GM12878 (cell line): ENCODE measurements around the gene CENPP. TPM values are rescaled to one million over a fixed set of nuclear protein-coding genes. Genes with fewer than 3 reads are reported as not detected.

Experiments used
- ASH2L ChIP-seq: fragments of 300-600, 200-600 bp; sonication (generic); IDR thresholded peaks from 2 replicates; pipeline ENCODE4 v1.6.1; 2017; ENCODE audit warnings: low read depth, mild to moderate bottlenecking, borderline replicate concordance
- BCL3 ChIP-seq: IDR thresholded peaks from 2 replicates; pipeline ENCODE4 v1.6.1; 2011; ENCODE audit warnings: borderline replicate concordance, low read depth, mild to moderate bottlenecking, moderate library complexity, low read length; ENCODE audit not compliant: insufficient read depth, poor library complexity, severe bottlenecking
- CREM ChIP-seq: IDR thresholded peaks from 2 replicates; pipeline ENCODE4 v1.6.1; 2014; ENCODE audit warnings: antibody characterized with exemption, low read depth
- CTCF ChIP-seq, 3 experiments: IDR thresholded peaks in 2 of 3; conservative IDR thresholded peaks in 1 of 3; 2 replicates each; pipeline ENCODE4 v1.5.1; 2011; ENCODE audit warnings: low read depth in 3 of 3, low read length in 3 of 3, mild to moderate bottlenecking in 3 of 3, control low read depth in 2 of 3, moderate library complexity in 2 of 3, inconsistent platforms in 1 of 3, mixed read lengths in 1 of 3; ENCODE audit not compliant: control insufficient read depth in 2 of 3, insufficient read depth in 1 of 3; ENCODE audit errors: extremely low read depth in 1 of 3
- FOXM1 ChIP-seq: IDR thresholded peaks from 2 replicates; pipeline ENCODE4 v1.6.1; 2012; ENCODE audit warnings: low read depth, mild to moderate bottlenecking, inconsistent platforms, low read length, moderate library complexity
- HDAC6 ChIP-seq: fragments of 200-600 bp; sonication (generic); IDR thresholded peaks from one replicate; pipeline ENCODE4 v1.8.0; 2017; ENCODE audit warnings: antibody characterized with exemption; ENCODE audit not compliant: unreplicated experiment
- HDGF ChIP-seq: fragments of 450-650 bp; IDR thresholded peaks from 2 replicates; pipeline ENCODE4 v1.6.1; 2016; ENCODE audit warnings: antibody characterized with exemption
- IKZF2 ChIP-seq, 2 experiments: fragments of 450-650 bp; IDR thresholded peaks; 2 replicates each; pipeline ENCODE4 v1.6.1; 2017; ENCODE audit warnings: mild to moderate bottlenecking in 2 of 2, moderate library complexity in 2 of 2
- IRF5 ChIP-seq: fragments of 450-650 bp; IDR thresholded peaks from 2 replicates; pipeline ENCODE4 v1.6.1; 2017; ENCODE audit warnings: borderline replicate concordance
- PAX8 ChIP-seq: fragments of 450-650 bp; IDR thresholded peaks from 2 replicates; pipeline ENCODE4 v1.6.1; 2017; ENCODE audit warnings: mild to moderate bottlenecking, moderate library complexity
- POLR2AphosphoS5 ChIP-seq: IDR thresholded peaks from 2 replicates; pipeline ENCODE4 v1.6.1; 2011; ENCODE audit warnings: mild to moderate bottlenecking, low read length, inconsistent platforms
- RAD51 ChIP-seq: fragments of 450-650 bp; IDR thresholded peaks from 2 replicates; pipeline ENCODE4 v1.6.1; 2016; ENCODE audit warnings: moderate library complexity, mild to moderate bottlenecking, inconsistent platforms
- RB1 ChIP-seq: fragments of 450-650 bp; formaldehyde crosslinking; IDR thresholded peaks from 2 replicates; pipeline ENCODE4 v1.6.1; 2017; ENCODE audit warnings: mild to moderate bottlenecking, borderline replicate concordance
- RBBP5 ChIP-seq: fragments of 200-600 bp; sonication (generic); conservative IDR thresholded peaks from 2 replicates; pipeline ENCODE4 v1.6.1; 2016
- RFX5 ChIP-seq: IDR thresholded peaks from 2 replicates; pipeline ENCODE4 v1.6.1; 2011; ENCODE audit warnings: low read depth, low read length, improper control_type of control experiment
- SMAD5 ChIP-seq: IDR thresholded peaks from 2 replicates; pipeline ENCODE4 v1.6.1; 2016; ENCODE audit warnings: antibody characterized with exemption, low read depth
- SRF ChIP-seq, 2 experiments: IDR thresholded peaks; 2 replicates each; pipeline ENCODE4 v1.6.1; 2011; ENCODE audit warnings: low read depth in 2 of 2, low read length in 2 of 2, mild to moderate bottlenecking in 1 of 2, moderate library complexity in 1 of 2
- STAT3 ChIP-seq: IDR thresholded peaks from 2 replicates; pipeline ENCODE4 v1.6.1; 2011; ENCODE audit warnings: low read depth, low read length, improper control_type of control experiment
- TCF12 ChIP-seq: IDR thresholded peaks from 2 replicates; pipeline ENCODE4 v1.6.1; 2011; ENCODE audit warnings: low read depth, mild to moderate bottlenecking, low read length
- YBX1 ChIP-seq: fragments of 450-650 bp; IDR thresholded peaks from 2 replicates; pipeline ENCODE4 v1.6.1; 2016; ENCODE audit warnings: antibody characterized with exemption
- ZNF274 ChIP-seq: IDR thresholded peaks from one replicate; pipeline ENCODE4 v1.8.0; 2011; ENCODE audit not compliant: insufficient read length, insufficient read depth
- polyA plus RNA-seq, 11 experiments: library from polyadenylated mRNA; depleted of rRNA in 4 of 11; unstranded in 6 of 11; stranded (reverse) in 5 of 11; fragments of >200 nt; fragmentation: Nextera tagmentation in 4 of 11; fragmentation: Illumina TruSeq in 1 of 11; extraction: Ambion mirVana in 4 of 11; extraction: Trizol in 1 of 11; gene quantifications; 1 replicate in 1 of 11; 2 replicates in 10 of 11; pipeline versions ENCODE4 v1.2.1 to v1.2.3, GENCODE V29; 2011 to 2016; ENCODE audit warnings: inconsistent platforms in 2 of 11, missing spikeins in 2 of 11, low read depth in 1 of 11
- total RNA-seq, 4 experiments: library from RNA; depleted of rRNA in 3 of 4; stranded (reverse); fragments of >200 nt in 3 of 4; fragmentation: Illumina TruSeq in 1 of 4; extraction: Trizol in 1 of 4; gene quantifications; 2 replicates each; pipeline versions ENCODE4 v1.2.1 to v1.2.3, GENCODE V29; 2013 to 2021
- TF ChIP-seq, protein P1 (sequence below): fragments of 150-350 bp; IDR thresholded peaks from 2 replicates; pipeline ENCODE4 v1.6.1; 2016; ENCODE audit warnings: low read depth, low read length

The CENPP gene
- total and polyA plus RNA-seq, 10 of the 15 experiments (the other 5 are each of a cell fraction or from before 2014, with no cell fraction given), result 9.4 to 31.4 (median 19.8) TPM

GRCh38 chr9:92325269-92325990 lies at the start of gene CENPP, which contains the start of gene NOL8 (continued):
- TF ChIP-seq IRF5, result no peak
- peak; percentile 81; the same call in 1 of the 2 replicates for TF ChIP-seq STAT3
- peak; percentile 93; the same call in 1 of the 2 replicates for TF ChIP-seq RB1
- no peak for TF ChIP-seq YBX1
- TF ChIP-seq BCL3, result no peak
- peak; percentile 65; the same call in 1 of the 2 replicates for TF ChIP-seq SMAD5
- TF ChIP-seq ASH2L, result no peak
- peak; percentile 71 to 80; a peak in 3 of 4 replicates for TF ChIP-seq IKZF2 (IDR thresholded peaks at IDR 0.05)
- TF ChIP-seq POLR2AphosphoS5, result peak; percentile 95
- TF ChIP-seq, protein P1, sequence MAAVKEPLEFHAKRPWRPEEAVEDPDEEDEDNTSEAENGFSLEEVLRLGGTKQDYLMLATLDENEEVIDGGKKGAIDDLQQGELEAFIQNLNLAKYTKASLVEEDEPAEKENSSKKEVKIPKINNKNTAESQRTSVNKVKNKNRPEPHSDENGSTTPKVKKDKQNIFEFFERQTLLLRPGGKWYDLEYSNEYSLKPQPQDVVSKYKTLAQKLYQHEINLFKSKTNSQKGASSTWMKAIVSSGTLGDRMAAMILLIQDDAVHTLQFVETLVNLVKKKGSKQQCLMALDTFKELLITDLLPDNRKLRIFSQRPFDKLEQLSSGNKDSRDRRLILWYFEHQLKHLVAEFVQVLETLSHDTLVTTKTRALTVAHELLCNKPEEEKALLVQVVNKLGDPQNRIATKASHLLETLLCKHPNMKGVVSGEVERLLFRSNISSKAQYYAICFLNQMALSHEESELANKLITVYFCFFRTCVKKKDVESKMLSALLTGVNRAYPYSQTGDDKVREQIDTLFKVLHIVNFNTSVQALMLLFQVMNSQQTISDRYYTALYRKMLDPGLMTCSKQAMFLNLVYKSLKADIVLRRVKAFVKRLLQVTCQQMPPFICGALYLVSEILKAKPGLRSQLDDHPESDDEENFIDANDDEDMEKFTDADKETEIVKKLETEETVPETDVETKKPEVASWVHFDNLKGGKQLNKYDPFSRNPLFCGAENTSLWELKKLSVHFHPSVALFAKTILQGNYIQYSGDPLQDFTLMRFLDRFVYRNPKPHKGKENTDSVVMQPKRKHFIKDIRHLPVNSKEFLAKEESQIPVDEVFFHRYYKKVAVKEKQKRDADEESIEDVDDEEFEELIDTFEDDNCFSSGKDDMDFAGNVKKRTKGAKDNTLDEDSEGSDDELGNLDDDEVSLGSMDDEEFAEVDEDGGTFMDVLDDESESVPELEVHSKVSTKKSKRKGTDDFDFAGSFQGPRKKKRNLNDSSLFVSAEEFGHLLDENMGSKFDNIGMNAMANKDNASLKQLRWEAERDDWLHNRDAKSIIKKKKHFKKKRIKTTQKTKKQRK, result no peak
- TF ChIP-seq HDGF, result peak; percentile 23; the same call in 1 of the 2 replicates
- TF ChIP-seq RFX5, result no peak; the same call in 1 of the 2 replicates
- TF ChIP-seq FOXM1, result 0 out of 2 replicates have a peak, but pooled peaks have one; percentile 77
- no peak for TF ChIP-seq RBBP5
- 0 out of 4 replicates have a peak, but pooled peaks of 1 of the 2 experiments have one; percentile 55 for TF ChIP-seq SRF (IDR thresholded peaks at IDR 0.05; ENCODE audit: low read depth in 2 of 2, low read length in 2 of 2)
- peak; percentile 66 for TF ChIP-seq CREM
- TF ChIP-seq ZNF274, result no peak
- TF ChIP-seq TCF12, result peak; percentile 87
- TF ChIP-seq HDAC6, result no peak
- peak; percentile 6; the same call in 1 of the 2 replicates for TF ChIP-seq PAX8
- TF ChIP-seq CTCF (IDR thresholded peaks at IDR 0.05 in 2 of 3, conservative IDR thresholded peaks at IDR 0.05 in 1 of 3; ENCODE audit: control insufficient read depth in 2 of 3, extremely low read depth in 1 of 3, insufficient read depth in 1 of 3, low read depth in 3 of 3, low read length in 3 of 3), result no peak
- peak; percentile 99 for TF ChIP-seq RAD51
